A549 (cell line): Measurements from ENCODE around the gene ELFN1.

ENCODE experiments used
- KDM1A ChIP-seq: fragments of 200-600 bp; sonication (generic); IDR thresholded peaks from 2 replicates; pipeline ENCODE4 v1.6.1; 2016; ENCODE audit warnings: low read depth, mild to moderate bottlenecking
- MAFK ChIP-seq: fragments of 450-650 bp; IDR thresholded peaks from 2 replicates; pipeline ENCODE4 v1.6.1; 2014; ENCODE audit not compliant: partially characterized antibody
- MAX ChIP-seq: IDR thresholded peaks from 2 replicates; pipeline ENCODE4 v1.6.1; 2012
- MAZ ChIP-seq: fragments of 150-350 bp; IDR thresholded peaks from 2 replicates; pipeline ENCODE4 v1.6.1; 2014; ENCODE audit warnings: antibody characterized with exemption, low read depth, low read length, borderline replicate concordance
- NPAS2 ChIP-seq: fragments of 250-450 bp; sonication (Bioruptor Pico); IDR thresholded peaks from 2 replicates; pipeline ENCODE4 v1.8.0; 2022; ENCODE audit warnings: mild to moderate bottlenecking, moderate library complexity, borderline replicate concordance
- RCOR1 ChIP-seq: fragments of 150-350 bp; IDR thresholded peaks from 2 replicates; pipeline ENCODE4 v1.6.1; 2014; ENCODE audit warnings: antibody characterized with exemption, low read length, low read depth
- USF2 ChIP-seq: fragments of 450-650 bp; IDR thresholded peaks from 2 replicates; pipeline ENCODE4 v1.6.1; 2014; ENCODE audit warnings: antibody characterized with exemption
- ZC3H11A ChIP-seq: fragments of 450-650 bp; IDR thresholded peaks from 2 replicates; pipeline ENCODE4 v1.6.1; 2014; ENCODE audit warnings: antibody characterized with exemption, mild to moderate bottlenecking
- TF ChIP-seq, protein P1 (sequence below): fragments of >200 bp; sonication (Bioruptor Twin); formaldehyde crosslinking; IDR thresholded peaks from 3 replicates; pipeline ENCODE4 v1.5.1; 2016

GRCh38 chr7:1664711-1665548 is 5.1 kb upstream of the ELFN1 start:
- TF ChIP-seq KDM1A, result no peak
- TF ChIP-seq USF2, result no peak
- TF ChIP-seq, protein P1, sequence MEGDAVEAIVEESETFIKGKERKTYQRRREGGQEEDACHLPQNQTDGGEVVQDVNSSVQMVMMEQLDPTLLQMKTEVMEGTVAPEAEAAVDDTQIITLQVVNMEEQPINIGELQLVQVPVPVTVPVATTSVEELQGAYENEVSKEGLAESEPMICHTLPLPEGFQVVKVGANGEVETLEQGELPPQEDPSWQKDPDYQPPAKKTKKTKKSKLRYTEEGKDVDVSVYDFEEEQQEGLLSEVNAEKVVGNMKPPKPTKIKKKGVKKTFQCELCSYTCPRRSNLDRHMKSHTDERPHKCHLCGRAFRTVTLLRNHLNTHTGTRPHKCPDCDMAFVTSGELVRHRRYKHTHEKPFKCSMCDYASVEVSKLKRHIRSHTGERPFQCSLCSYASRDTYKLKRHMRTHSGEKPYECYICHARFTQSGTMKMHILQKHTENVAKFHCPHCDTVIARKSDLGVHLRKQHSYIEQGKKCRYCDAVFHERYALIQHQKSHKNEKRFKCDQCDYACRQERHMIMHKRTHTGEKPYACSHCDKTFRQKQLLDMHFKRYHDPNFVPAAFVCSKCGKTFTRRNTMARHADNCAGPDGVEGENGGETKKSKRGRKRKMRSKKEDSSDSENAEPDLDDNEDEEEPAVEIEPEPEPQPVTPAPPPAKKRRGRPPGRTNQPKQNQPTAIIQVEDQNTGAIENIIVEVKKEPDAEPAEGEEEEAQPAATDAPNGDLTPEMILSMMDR, result peak; percentile 94
- TF ChIP-seq MAX, result peak; percentile 56
- no peak for TF ChIP-seq MAFK
- TF ChIP-seq NPAS2 (CRISPR knock-in tag), result no peak
- TF ChIP-seq MAZ, result 0 out of 2 replicates have a peak, but pooled peaks have one; percentile 35
- no peak for TF ChIP-seq ZC3H11A
- no peak for TF ChIP-seq RCOR1
